Right lobe of liver (tissue), 4 donors: ENCODE data around the gene MIA3.

Experiments
- CTCF ChIP-seq, 4 donors: fragments of 200-600 bp in 3 of 4; fragments of 450-650 bp in 1 of 4; IDR thresholded peaks; one replicate each; pipeline versions ENCODE4 v1.5.1 to v1.8.0; 2016 to 2022; ENCODE audit warnings: antibody characterized with exemption in 4 of 4, mild to moderate bottlenecking in 2 of 4
- POLR2A ChIP-seq: fragments of 450-650 bp; IDR thresholded peaks from one replicate; pipeline ENCODE4 v1.6.1; 2017; ENCODE audit warnings: antibody characterized with exemption, mild to moderate bottlenecking
- donor health status: DM: no; HTN: no; CAD: no.
- donor health status: DM: no; HTN: no; CAD: no.
- donor health status: DM: no; HTN: yes; CAD: no.

GRCh38 chr1:222704260-222704659 is 86.4 kb downstream of the MIA3 start:
- TF ChIP-seq CTCF (IDR thresholded peaks at IDR 0.05) (no peak), POLR2A (no peak)
